Smooth muscle cell (in vitro differentiated cells): ENCODE results near the gene SDSL. TPM values are rescaled to one million over a fixed set of nuclear protein-coding genes. Genes with fewer than 3 reads are reported as not detected.

Experiments used
- DNase-seq: peaks from one replicate; lab custom pipeline; 2025; ENCODE audit not compliant: unreplicated experiment; lab: John Stamatoyannopoulos, UW
- H2AFZ ChIP-seq: fragments of 200-600 bp; sonication (generic); 2 replicates; pipeline ENCODE4 v1.6.0; 2016; ENCODE audit warnings: antibody characterized with exemption, low read depth, mild to moderate bottlenecking
- H3F3A ChIP-seq: fragments of 200-600 bp; sonication (generic); 2 replicates; pipeline ENCODE4 v1.6.0; 2017; ENCODE audit warnings: antibody characterized with exemption, low read depth
- H3K27ac ChIP-seq: fragments of 200-600 bp; sonication (generic); 2 replicates; pipeline ENCODE4 v1.5.1; 2016; ENCODE audit warnings: low read depth, mild to moderate bottlenecking
- H3K27me3 ChIP-seq: fragments of 200-600 bp; sonication (generic); 2 replicates; pipeline ENCODE4 v1.6.1; 2016; ENCODE audit warnings: low read depth, mild to moderate bottlenecking
- H3K36me3 ChIP-seq: fragments of 200-600 bp; sonication (generic); 2 replicates; pipeline ENCODE4 v1.5.1; 2016; ENCODE audit warnings: low read depth
- H3K4me1 ChIP-seq: fragments of 200-600 bp; sonication (generic); 2 replicates; pipeline ENCODE4 v1.5.1; 2016; ENCODE audit warnings: low read depth
- H3K4me2 ChIP-seq: fragments of 200-600 bp; sonication (generic); 2 replicates; pipeline ENCODE4 v1.6.0; 2016; ENCODE audit warnings: mild to moderate bottlenecking
- H3K4me3 ChIP-seq: fragments of 200-600 bp; sonication (generic); 2 replicates; pipeline ENCODE4 v1.5.1; 2016; ENCODE audit warnings: mild to moderate bottlenecking
- H3K79me2 ChIP-seq: fragments of 200-600 bp; sonication (generic); 2 replicates; pipeline ENCODE4 v1.6.0; 2016; ENCODE audit warnings: low read depth, mild to moderate bottlenecking
- H3K9ac ChIP-seq: fragments of 200-600 bp; sonication (generic); 2 replicates; pipeline ENCODE4 v1.6.0; 2016; ENCODE audit warnings: low read depth
- H3K9me3 ChIP-seq: fragments of 200-600 bp; sonication (generic); replicated peaks from 2 replicates; pipeline ENCODE4 v1.5.1; 2016; ENCODE audit warnings: low read depth
- H4K20me1 ChIP-seq: fragments of 200-600 bp; sonication (generic); 2 replicates; pipeline ENCODE4 v1.6.0; 2016; ENCODE audit warnings: low read depth
- WGBS: methylation state at CpG from one replicate; pipeline ENCODE4 v1.1.7; 2016; ENCODE audit warnings: low lambda C conversion rate; 5-methylcytosine and 5-hydroxymethylcytosine counted together
- polyA plus RNA-seq: library from polyadenylated mRNA; unstranded; fragments of >200 nt; fragmentation: Nextera tagmentation; extraction: Ambion mirVana; gene quantifications from 2 replicates; pipeline ENCODE4 v1.2.1, GENCODE V29; 2016
- total RNA-seq: library from RNA; depleted of rRNA; stranded (reverse); fragments of >200 nt; gene quantifications from 2 replicates; pipeline ENCODE4 v1.2.3, GENCODE V29; 2014
- TF ChIP-seq, protein P1 (sequence below): fragments of 200-600 bp; sonication (generic); IDR thresholded peaks from 2 replicates; pipeline ENCODE4 v1.5.1; 2017; ENCODE audit warnings: borderline replicate concordance, mild to moderate bottlenecking, antibody characterized with exemption; ENCODE audit not compliant: insufficient read depth, poor library complexity, severe bottlenecking

SDSL gene
- total and polyA plus RNA-seq, 2 experiments from 2014 or later: 3.6 to 6.7 TPM

DNA sequence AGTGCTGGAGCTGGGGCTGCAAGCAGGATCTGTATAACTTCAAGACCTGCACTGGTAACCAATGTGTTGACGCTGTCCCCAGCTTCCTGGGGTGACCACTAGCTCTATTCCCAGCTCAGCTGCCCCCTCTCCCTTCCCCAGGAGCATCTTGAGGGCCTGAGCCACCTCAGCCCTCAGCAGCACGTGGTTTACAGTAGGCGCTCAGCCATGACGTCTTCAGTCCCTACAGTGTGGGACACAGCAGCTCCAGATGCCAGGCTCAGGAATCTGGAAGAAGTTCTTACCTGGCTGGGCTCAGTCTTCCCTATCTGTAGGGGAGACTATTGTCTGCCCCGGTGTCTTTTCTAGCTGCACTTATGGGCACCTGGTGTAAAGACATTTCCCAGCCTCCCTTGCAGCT, 27.1 kb upstream of the SDSL start:
- H3K36me3 ChIP-seq: no peaks in the 10 kb centered on the region
- H3K27me3 ChIP-seq: no peaks in the 10 kb centered on the region
- H3K79me2 ChIP-seq: no peaks in the 10 kb centered on the region
- no peak overlapping the region for H3K27ac ChIP-seq
- WGBS: 84% methylated on average over 5 of the region's 5 CpGs
- TF ChIP-seq, protein P1, sequence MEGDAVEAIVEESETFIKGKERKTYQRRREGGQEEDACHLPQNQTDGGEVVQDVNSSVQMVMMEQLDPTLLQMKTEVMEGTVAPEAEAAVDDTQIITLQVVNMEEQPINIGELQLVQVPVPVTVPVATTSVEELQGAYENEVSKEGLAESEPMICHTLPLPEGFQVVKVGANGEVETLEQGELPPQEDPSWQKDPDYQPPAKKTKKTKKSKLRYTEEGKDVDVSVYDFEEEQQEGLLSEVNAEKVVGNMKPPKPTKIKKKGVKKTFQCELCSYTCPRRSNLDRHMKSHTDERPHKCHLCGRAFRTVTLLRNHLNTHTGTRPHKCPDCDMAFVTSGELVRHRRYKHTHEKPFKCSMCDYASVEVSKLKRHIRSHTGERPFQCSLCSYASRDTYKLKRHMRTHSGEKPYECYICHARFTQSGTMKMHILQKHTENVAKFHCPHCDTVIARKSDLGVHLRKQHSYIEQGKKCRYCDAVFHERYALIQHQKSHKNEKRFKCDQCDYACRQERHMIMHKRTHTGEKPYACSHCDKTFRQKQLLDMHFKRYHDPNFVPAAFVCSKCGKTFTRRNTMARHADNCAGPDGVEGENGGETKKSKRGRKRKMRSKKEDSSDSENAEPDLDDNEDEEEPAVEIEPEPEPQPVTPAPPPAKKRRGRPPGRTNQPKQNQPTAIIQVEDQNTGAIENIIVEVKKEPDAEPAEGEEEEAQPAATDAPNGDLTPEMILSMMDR: no peak
- no peak overlapping the region for H3K9ac ChIP-seq
- no peaks in the 10 kb centered on the region for H3K9me3 ChIP-seq
- no peaks in the 10 kb centered on the region for H3F3A ChIP-seq
- H3K4me1 ChIP-seq: no peaks in the 10 kb centered on the region
- H2AFZ ChIP-seq: no peak overlapping the region
- no peak overlapping the region for H3K4me2 ChIP-seq
- no peak overlapping the region for H3K4me3 ChIP-seq
- no peak for DNase-seq
- H4K20me1 ChIP-seq: no peaks in the 10 kb centered on the region

DNA sequence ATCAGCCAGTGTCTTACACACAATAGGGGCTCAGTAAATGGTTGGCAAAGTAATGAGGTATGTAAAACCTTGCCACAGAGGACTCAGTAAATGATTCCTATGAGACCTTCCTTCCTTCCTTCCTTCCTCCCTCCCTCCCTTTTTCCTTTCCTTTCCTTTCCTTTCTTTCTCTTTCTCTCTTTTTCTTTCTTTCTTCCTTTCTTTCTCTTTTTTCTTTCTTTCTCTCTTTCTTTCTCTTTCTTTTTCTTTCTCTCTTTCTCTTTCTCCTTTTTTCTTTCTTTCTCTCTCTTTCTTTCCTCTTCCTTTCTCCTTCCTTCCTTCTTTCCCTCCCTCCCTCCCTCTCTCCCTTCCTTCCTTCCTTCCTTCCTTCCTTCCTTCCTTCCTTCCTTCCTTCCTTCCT, 26.0 kb upstream of the SDSL start:
- Histone ChIP-seq H3K9ac (no peak overlapping the region), H3K4me2 (no peak overlapping the region), H4K20me1 (no peaks in the 10 kb centered on the region), H3K4me1 (no peaks in the 10 kb centered on the region), H2AFZ (no peak overlapping the region), H3K36me3 (no peaks in the 10 kb centered on the region), H3K4me3 (no peak overlapping the region), H3K27ac (no peak overlapping the region), H3F3A (no peaks in the 10 kb centered on the region), H3K79me2 (no peaks in the 10 kb centered on the region), H3K27me3 (no peaks in the 10 kb centered on the region), H3K9me3 (no peaks in the 10 kb centered on the region)
- DNase-seq: no peak
- TF ChIP-seq, protein P1: no peak

DNA sequence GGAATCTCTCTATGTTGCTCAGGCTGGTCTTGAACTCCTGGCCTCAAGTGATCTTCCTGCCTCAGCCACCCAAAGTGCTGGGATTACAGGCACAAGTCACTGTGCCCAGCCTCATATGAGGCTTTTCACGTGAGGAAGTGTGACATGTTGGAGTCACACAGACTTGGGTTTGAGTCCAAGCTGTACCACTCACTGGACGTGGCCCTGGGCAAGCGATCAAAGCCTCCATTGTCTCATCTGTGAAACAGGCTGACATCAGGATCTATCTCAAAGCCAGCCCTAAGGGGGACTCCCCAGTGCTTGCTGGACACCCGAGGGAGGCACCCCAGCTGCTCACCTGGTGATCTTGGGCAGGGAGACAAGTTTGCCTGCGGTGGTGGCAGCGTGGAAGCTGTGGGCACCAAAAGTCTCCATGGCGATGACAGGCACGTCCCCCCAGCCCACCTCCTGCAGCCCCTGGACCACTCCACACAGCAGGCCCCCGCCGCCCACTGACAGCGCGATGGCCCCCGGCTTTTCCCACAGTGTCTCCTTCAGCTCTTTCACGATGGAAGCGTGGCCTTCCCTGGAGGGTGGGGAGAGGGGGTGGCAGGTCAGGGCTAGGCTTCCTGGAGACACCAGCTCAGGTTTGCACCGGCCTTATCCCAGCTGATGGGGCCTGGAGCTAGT, 25.2 kb upstream of the SDSL start:
- no peak overlapping the region for H3K27ac ChIP-seq
- DNase-seq: no peak
- no peak overlapping the region for H3K4me2 ChIP-seq
- TF ChIP-seq, protein P1: no peak
- no peaks in the 10 kb centered on the region for H3K9me3 ChIP-seq
- WGBS: 91% methylated on average over 16 of the region's 16 CpGs
- H2AFZ ChIP-seq: no peak overlapping the region
- no peaks in the 10 kb centered on the region for H4K20me1 ChIP-seq
- H3K9ac ChIP-seq: no peak overlapping the region
- no peaks in the 10 kb centered on the region for H3K4me1 ChIP-seq
- H3K4me3 ChIP-seq: no peak overlapping the region
- no peaks in the 10 kb centered on the region for H3F3A ChIP-seq
- no peaks in the 10 kb centered on the region for H3K79me2 ChIP-seq
- no peaks in the 10 kb centered on the region for H3K36me3 ChIP-seq
- no peaks in the 10 kb centered on the region for H3K27me3 ChIP-seq
